Smooth muscle cell (in vitro differentiated cells): ENCODE results near the gene PRKACB. TPM values are rescaled to one million over a fixed set of nuclear protein-coding genes. Genes with fewer than 3 reads are reported as not detected.

ENCODE experiments used
- DNase-seq: peaks from one replicate; lab custom pipeline; 2025; ENCODE audit not compliant: unreplicated experiment; lab: John Stamatoyannopoulos, UW
- H2AFZ ChIP-seq: fragments of 200-600 bp; sonication (generic); 2 replicates; pipeline ENCODE4 v1.6.0; 2016; ENCODE audit warnings: antibody characterized with exemption, low read depth, mild to moderate bottlenecking
- H3F3A ChIP-seq: fragments of 200-600 bp; sonication (generic); 2 replicates; pipeline ENCODE4 v1.6.0; 2017; ENCODE audit warnings: antibody characterized with exemption, low read depth
- H3K27ac ChIP-seq: fragments of 200-600 bp; sonication (generic); 2 replicates; pipeline ENCODE4 v1.5.1; 2016; ENCODE audit warnings: low read depth, mild to moderate bottlenecking
- H3K27me3 ChIP-seq: fragments of 200-600 bp; sonication (generic); 2 replicates; pipeline ENCODE4 v1.6.1; 2016; ENCODE audit warnings: low read depth, mild to moderate bottlenecking
- H3K36me3 ChIP-seq: fragments of 200-600 bp; sonication (generic); 2 replicates; pipeline ENCODE4 v1.5.1; 2016; ENCODE audit warnings: low read depth
- H3K4me1 ChIP-seq: fragments of 200-600 bp; sonication (generic); 2 replicates; pipeline ENCODE4 v1.5.1; 2016; ENCODE audit warnings: low read depth
- H3K4me2 ChIP-seq: fragments of 200-600 bp; sonication (generic); 2 replicates; pipeline ENCODE4 v1.6.0; 2016; ENCODE audit warnings: mild to moderate bottlenecking
- H3K4me3 ChIP-seq: fragments of 200-600 bp; sonication (generic); 2 replicates; pipeline ENCODE4 v1.5.1; 2016; ENCODE audit warnings: mild to moderate bottlenecking
- H3K79me2 ChIP-seq: fragments of 200-600 bp; sonication (generic); 2 replicates; pipeline ENCODE4 v1.6.0; 2016; ENCODE audit warnings: low read depth, mild to moderate bottlenecking
- H3K9ac ChIP-seq: fragments of 200-600 bp; sonication (generic); 2 replicates; pipeline ENCODE4 v1.6.0; 2016; ENCODE audit warnings: low read depth
- H3K9me3 ChIP-seq: fragments of 200-600 bp; sonication (generic); replicated peaks from 2 replicates; pipeline ENCODE4 v1.5.1; 2016; ENCODE audit warnings: low read depth
- H4K20me1 ChIP-seq: fragments of 200-600 bp; sonication (generic); 2 replicates; pipeline ENCODE4 v1.6.0; 2016; ENCODE audit warnings: low read depth
- CTCF ChIP-seq: fragments of 200-600 bp; sonication (generic); IDR thresholded peaks from 2 replicates; pipeline ENCODE4 v1.5.1; 2017; ENCODE audit warnings: borderline replicate concordance, mild to moderate bottlenecking, antibody characterized with exemption; ENCODE audit not compliant: insufficient read depth, poor library complexity, severe bottlenecking
- WGBS: methylation state at CpG from one replicate; pipeline ENCODE4 v1.1.7; 2016; ENCODE audit warnings: low lambda C conversion rate; 5-methylcytosine and 5-hydroxymethylcytosine counted together
- polyA plus RNA-seq: library from polyadenylated mRNA; unstranded; fragments of >200 nt; fragmentation: Nextera tagmentation; extraction: Ambion mirVana; gene quantifications from 2 replicates; pipeline ENCODE4 v1.2.1, GENCODE V29; 2016
- total RNA-seq: library from RNA; depleted of rRNA; stranded (reverse); fragments of >200 nt; gene quantifications from 2 replicates; pipeline ENCODE4 v1.2.3, GENCODE V29; 2014

Gene PRKACB
- total and polyA plus RNA-seq, 2 experiments from 2014 or later: 18.8 to 42.3 TPM

- H3K9me3 ChIP-seq: no peaks in the 10 kb centered on the region
- H3K79me2 ChIP-seq: no peaks in the 10 kb centered on the region
- H3K4me3 ChIP-seq: no peak overlapping the region
- peaks cover 12% of the 10 kb centered on the region for H3K4me1 ChIP-seq
- WGBS: 88% methylated on average over 1 of the region's 1 CpG
- H3K27ac ChIP-seq: no peak overlapping the region
- H2AFZ ChIP-seq: no peak overlapping the region
- no peaks in the 10 kb centered on the region for H3K36me3 ChIP-seq
- peaks cover 9% of the 10 kb centered on the region for H3F3A ChIP-seq
- H4K20me1 ChIP-seq: no peaks in the 10 kb centered on the region
- no peak for TF ChIP-seq CTCF
- no peak for DNase-seq
- no peaks in the 10 kb centered on the region for H3K27me3 ChIP-seq
- no peak overlapping the region for H3K4me2 ChIP-seq
- H3K9ac ChIP-seq: no peak overlapping the region
These were observed 4.7 kb downstream of the PRKACB start for GRCh38 chr1:84148758-84149157.

GRCh38 chr1:84152649-84153056 is 8.6 kb downstream of the PRKACB start:
- 94% methylated on average over 3 of the region's 3 CpGs for WGBS
- no peaks in the 10 kb centered on the region for H3K4me1 ChIP-seq

GRCh38 chr1:84155517-84155916 is 11.4 kb downstream of the PRKACB start:
- no peaks in the 10 kb centered on the region for H3K36me3 ChIP-seq
- no peaks in the 10 kb centered on the region for H3K4me1 ChIP-seq
- H4K20me1 ChIP-seq: no peaks in the 10 kb centered on the region
- no peak overlapping the region for H2AFZ ChIP-seq
- no peaks in the 10 kb centered on the region for H3K9me3 ChIP-seq
- no peak overlapping the region for H3K9ac ChIP-seq
- H3F3A ChIP-seq: no peaks in the 10 kb centered on the region
- 89% methylated on average over 3 of the region's 3 CpGs for WGBS
- no peak for TF ChIP-seq CTCF
- H3K27me3 ChIP-seq: no peaks in the 10 kb centered on the region
- H3K27ac ChIP-seq: no peak overlapping the region
- no peak overlapping the region for H3K4me3 ChIP-seq
- no peak overlapping the region for H3K4me2 ChIP-seq
- DNase-seq: no peak
- peaks cover 5% of the 10 kb centered on the region for H3K79me2 ChIP-seq

More at GRCh38 chr1:84152649-84153056, 8.6 kb downstream of the PRKACB start:
- Histone ChIP-seq H3K79me2 (peaks cover 5% of the 10 kb centered on the region), H3K27me3 (no peaks in the 10 kb centered on the region), H3K27ac (no peak overlapping the region), H2AFZ (no peak overlapping the region), H3K36me3 (no peaks in the 10 kb centered on the region), H3K9me3 (no peaks in the 10 kb centered on the region), H4K20me1 (no peaks in the 10 kb centered on the region), H3F3A (no peaks in the 10 kb centered on the region), H3K9ac (no peak overlapping the region), H3K4me3 (no peak overlapping the region), H3K4me2 (no peak overlapping the region)
- no peak for TF ChIP-seq CTCF
- DNase-seq: no peak

- Histone ChIP-seq H4K20me1 (no peaks in the 10 kb centered on the region), H3K4me3 (no peak overlapping the region), H3K4me1 (no peaks in the 10 kb centered on the region), H3K4me2 (no peak overlapping the region), H3F3A (no peaks in the 10 kb centered on the region), H3K9me3 (no peaks in the 10 kb centered on the region), H2AFZ (no peak overlapping the region), H3K27me3 (no peaks in the 10 kb centered on the region), H3K27ac (no peak overlapping the region), H3K36me3 (no peaks in the 10 kb centered on the region), H3K9ac (no peak overlapping the region), H3K79me2 (peaks cover 10% of the 10 kb centered on the region)
- no peak for TF ChIP-seq CTCF
- WGBS: 74% methylated on average over 2 of the region's 2 CpGs
- no peak for DNase-seq
These were observed 12.1 kb downstream of the PRKACB start for GRCh38 chr1:84156210-84156621.
